Measurements from ENCODE around the gene VCL. TPM values are rescaled to one million over a fixed set of nuclear protein-coding genes. Genes with fewer than 3 reads are reported as not detected.

VCL gene
- polyA plus RNA-seq, 3 donors, result 117 to 132 (median 128) TPM

- DNase-seq (ENCODE audit: extremely low read depth in 1 of 11, low read depth in 9 of 11, low spot score in 4 of 11), result no peak
Measured at GRCh38 chr10:74153123-74153522, 155.2 kb downstream of the VCL start.

- DNase-seq (ENCODE audit: extremely low read depth in 1 of 11, low read depth in 9 of 11, low spot score in 4 of 11), result no peak
Measured at GRCh38 chr10:74153676-74154075, 155.8 kb downstream of the VCL start.

DNA sequence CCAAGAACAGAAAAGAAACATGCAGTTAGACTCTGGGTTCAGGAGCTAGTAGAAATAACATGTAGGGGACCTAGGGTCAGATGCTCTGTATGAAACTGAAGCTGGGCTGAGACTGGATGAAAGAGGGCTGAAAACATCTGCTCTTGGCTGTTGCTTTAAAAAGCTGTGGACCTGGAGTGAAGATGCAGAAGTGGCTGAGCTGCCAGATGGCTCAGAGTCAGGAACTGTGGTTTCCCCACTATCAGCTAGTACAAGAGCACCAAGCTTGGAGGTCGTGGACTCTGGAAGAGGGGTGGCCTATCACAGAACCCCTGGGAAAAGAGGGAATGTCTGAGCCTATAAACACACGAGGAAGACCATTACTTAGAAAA is 159.0 kb downstream of the VCL start:
- DNase-seq (ENCODE audit: extremely low read depth in 1 of 11, low read depth in 9 of 11, low spot score in 4 of 11), result no peak

DNA sequence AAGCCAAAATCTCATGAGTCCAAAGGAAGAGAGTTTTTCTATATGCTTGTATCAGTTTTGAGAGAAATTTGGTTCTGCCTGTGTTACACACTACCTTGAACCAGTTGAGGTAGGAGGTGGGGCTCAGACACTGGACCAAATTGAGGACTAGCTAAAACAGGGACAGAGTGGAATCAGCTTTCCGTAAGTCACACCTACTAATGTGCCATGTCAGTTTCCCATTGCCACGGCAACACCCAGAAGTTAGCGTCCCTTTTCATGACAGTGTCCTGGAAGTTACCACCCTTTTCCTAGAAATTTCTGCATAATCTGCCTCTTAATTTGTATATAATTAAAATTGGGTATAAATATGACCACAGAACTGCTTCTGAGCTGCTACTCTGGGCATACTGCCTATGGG is 162.1 kb downstream of the VCL start:
- no peak for DNase-seq (ENCODE audit: extremely low read depth in 1 of 11, low read depth in 9 of 11, low spot score in 4 of 11)

- DNase-seq (ENCODE audit: extremely low read depth in 1 of 11, low read depth in 9 of 11, low spot score in 4 of 11), result no peak
Measured at GRCh38 chr10:74163319-74164068, 165.6 kb downstream of the VCL start.

GRCh38 chr10:74164716-74165529 is 167.0 kb downstream of the VCL start:
- DNase-seq (ENCODE audit: extremely low read depth in 1 of 11, low read depth in 9 of 11, low spot score in 4 of 11), result no peak

- DNase-seq (ENCODE audit: extremely low read depth in 1 of 11, low read depth in 9 of 11, low spot score in 4 of 11), result no peak
Measured at GRCh38 chr10:74165530-74165901, 167.6 kb downstream of the VCL start.

DNA sequence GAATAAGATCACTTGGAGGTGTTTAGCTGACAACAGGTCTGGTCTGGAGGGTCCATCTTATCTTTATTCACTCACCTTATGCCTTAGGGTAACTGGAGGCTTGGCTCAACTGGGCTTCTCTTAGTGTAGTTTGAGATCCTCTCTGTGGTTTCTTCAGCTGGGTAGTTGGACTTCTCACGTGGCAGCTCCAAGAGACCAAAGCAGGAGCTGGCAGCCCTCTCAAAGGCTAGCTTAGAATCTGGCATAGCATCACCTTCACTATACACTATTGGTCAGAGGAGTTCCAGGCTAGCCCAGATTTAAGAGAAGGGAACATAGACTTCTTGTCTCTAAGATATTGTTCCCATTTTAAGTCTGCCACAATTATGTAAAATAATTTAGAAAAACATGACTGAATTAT is 169.5 kb downstream of the VCL start:
- DNase-seq (ENCODE audit: extremely low read depth in 1 of 11, low read depth in 9 of 11, low spot score in 4 of 11), result no peak

Other genes with a start within 250 kb of the VCL start
- gene CHCHD1, start 216.1 kb upstream of the VCL start, polyA plus RNA-seq (ENCODE audit: insufficient read length in 3 of 3), result 10 to 100 TPM; 47.2 to 52.5 (median 50.0) TPM
- gene ZSWIM8, start 212.5 kb upstream of the VCL start, polyA plus RNA-seq (ENCODE audit: insufficient read length in 3 of 3), result 100 to 1,000 TPM in 2 of 3 donors, 10 to 100 TPM in 1; 85.0 to 137 (median 100) TPM
- gene NDST2, start 186.5 kb upstream of the VCL start, polyA plus RNA-seq (ENCODE audit: insufficient read length in 3 of 3), result 10 to 100 TPM; 31.9 to 34.5 (median 32.5) TPM
- 10 to 100 TPM; 23.2 to 29.7 (median 23.6) TPM for gene CAMK2G, start 123.6 kb upstream of the VCL start, polyA plus RNA-seq (ENCODE audit: insufficient read length in 3 of 3)
- 10 to 100 TPM; 14.8 to 30.2 (median 15.6) TPM for gene PLAU, start 87.0 kb upstream of the VCL start, polyA plus RNA-seq (ENCODE audit: insufficient read length in 3 of 3)
- 10 to 100 TPM; 52.8 to 62.2 (median 58.6) TPM for gene AP3M1, start 152.7 kb downstream of the VCL start, polyA plus RNA-seq (ENCODE audit: insufficient read length in 3 of 3)
- 10 to 100 TPM; 27.0 to 33.2 (median 27.3) TPM for gene ADK, start 153.1 kb downstream of the VCL start, polyA plus RNA-seq (ENCODE audit: insufficient read length in 3 of 3)

All from renal cortex interstitium (tissue), 11 donors.